GM18502 (cell line): ENCODE measurements around the gene CHCHD6.

Experiments
- ATAC-seq: cut with Tn5 transposase; IDR thresholded peaks from one replicate; pipeline ENCODE4 v1.9.1; 2021; ENCODE audit warnings: mild to moderate bottlenecking; ENCODE audit not compliant: unreplicated experiment, poor library complexity

CHCHD6 gene

DNA sequence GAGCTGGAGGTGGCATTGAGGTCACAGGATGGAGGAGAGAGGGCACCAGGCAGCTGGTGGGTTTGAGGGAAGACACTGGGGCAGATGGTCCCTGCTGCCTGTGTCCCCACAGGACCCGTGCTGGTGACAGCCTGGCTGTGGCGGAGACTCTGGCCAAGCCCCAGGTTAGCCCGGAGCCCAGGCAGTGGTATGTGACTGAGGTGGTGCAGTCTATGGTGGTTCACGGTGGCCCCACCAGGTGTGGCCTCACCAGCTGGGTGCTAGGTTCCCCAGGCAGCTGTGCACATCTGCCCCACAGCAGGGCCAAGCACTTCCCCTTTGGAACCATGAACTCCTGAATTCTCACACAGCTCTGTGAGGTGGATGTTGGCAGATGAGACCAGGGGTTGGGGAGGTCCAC, 294.3 kb downstream of the CHCHD6 start:
- ATAC-seq = no peak

DNA sequence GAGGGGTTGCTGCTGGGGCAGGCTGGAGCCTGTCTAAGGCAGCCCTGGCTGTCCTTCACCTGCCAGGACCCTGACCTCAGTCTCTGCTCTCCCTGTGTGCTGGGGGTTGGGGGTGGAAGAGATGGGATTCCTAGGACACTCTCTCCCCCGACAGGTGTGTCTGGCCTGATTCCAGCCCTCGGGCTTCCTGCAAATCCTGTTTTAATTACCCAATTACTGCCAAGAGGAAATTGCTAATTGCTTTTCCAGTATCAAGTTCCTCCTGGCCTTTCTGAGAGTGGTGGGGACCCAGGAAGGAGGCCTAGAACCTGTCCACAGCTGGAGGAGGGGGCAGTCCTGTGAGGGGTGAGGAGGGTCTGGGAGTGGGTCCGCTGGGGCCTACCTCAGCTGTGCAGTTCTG, 294.7 kb downstream of the CHCHD6 start:
- ATAC-seq = no peak

DNA sequence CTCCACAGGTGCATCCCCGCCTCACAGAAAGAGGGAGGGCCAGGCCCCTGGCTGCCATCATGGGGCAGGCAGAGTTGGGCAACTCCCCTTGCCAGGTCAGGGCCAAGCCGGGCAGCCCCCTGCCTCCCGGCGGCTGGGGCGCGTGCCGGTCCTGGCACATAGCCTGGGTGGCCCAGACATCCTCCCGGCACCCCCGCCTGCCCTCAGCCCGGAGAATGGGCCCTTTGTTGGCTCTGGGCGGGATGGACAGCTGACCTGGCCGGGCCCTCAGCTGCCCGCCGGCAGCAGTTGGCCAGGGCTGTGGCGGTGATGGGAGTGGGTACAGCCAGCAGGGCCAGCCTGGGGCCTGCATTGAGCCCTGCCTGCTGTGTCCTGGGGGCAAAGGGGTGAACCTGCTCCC, 295.3 kb downstream of the CHCHD6 start:
- no peak for ATAC-seq

DNA sequence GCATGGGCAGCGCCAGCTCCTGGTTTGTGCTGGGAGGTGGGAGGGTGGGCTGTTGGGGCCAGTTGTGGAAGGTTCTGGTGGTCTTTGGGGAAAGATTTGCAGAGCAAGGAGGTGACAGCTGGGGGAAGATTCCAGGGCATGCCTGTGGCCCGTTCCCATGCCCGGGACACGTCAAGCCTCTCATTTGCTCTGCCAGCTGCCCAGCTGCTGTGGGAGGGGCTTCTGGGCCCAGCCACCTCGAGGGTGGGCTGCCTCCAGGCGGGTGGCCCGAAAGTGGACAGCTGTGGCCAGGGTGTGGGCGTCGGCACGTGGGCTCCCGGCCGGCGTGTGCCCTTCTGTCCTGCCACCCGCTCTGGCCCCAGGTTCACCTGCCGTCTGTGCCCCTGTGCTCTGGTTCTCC, 296.1 kb downstream of the CHCHD6 start:
- ATAC-seq = no peak

DNA sequence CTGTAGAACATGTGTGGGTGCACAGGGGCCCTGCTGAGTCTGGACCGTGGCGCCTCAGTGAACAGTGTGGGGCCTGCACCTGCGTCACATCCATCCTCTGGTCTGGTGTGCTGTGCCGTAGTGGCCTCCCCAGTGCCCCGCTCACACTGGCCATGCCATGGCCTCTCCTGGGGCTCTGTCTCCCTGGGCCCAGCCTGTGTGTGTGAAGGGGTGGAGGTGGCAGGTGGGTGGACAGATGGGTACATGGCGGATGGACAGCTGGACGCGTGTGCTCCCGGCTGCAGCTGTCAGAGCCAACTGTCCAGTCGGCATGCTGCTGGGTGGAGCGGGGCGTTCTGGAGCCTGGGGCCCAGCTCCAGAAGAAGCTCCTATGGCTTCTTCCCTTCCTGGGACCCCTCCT, 296.7 kb downstream of the CHCHD6 start:
- no peak for ATAC-seq

DNA sequence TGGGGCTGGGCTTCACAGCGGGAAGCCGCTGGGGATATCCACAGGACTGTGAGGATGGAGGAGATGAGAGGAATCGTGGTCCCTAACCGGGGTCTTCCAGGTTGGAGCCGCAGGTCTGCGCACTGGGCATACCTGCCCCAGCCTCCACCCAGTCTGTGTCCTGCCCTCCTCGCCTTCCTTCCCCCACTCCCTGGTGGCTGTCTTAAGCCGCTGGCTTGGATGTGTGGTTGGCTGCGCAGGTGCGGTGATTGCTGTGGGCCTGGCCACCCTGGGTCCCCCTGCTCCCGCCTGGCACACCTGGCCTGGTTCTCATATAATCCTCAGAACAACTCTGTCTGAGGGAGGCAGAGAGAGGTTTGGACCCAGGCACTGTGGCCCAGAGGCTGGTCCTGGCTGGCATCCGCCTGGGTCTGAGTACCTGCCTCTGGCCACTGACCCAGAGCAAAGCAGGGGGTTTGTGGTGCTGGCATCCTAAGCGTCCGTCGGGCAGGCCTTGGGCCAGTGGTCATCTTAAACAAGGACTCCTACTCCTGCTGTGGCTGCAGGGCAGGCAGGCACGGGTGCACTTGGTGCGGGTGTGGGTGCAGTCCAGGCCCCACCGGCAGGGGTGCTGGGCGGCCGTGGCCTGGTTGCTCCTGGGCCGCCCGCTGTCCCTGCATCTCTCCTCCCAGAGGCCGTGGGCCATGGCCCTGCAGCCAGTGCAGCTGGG, 297.6 kb downstream of the CHCHD6 start:
- no peak for ATAC-seq

DNA sequence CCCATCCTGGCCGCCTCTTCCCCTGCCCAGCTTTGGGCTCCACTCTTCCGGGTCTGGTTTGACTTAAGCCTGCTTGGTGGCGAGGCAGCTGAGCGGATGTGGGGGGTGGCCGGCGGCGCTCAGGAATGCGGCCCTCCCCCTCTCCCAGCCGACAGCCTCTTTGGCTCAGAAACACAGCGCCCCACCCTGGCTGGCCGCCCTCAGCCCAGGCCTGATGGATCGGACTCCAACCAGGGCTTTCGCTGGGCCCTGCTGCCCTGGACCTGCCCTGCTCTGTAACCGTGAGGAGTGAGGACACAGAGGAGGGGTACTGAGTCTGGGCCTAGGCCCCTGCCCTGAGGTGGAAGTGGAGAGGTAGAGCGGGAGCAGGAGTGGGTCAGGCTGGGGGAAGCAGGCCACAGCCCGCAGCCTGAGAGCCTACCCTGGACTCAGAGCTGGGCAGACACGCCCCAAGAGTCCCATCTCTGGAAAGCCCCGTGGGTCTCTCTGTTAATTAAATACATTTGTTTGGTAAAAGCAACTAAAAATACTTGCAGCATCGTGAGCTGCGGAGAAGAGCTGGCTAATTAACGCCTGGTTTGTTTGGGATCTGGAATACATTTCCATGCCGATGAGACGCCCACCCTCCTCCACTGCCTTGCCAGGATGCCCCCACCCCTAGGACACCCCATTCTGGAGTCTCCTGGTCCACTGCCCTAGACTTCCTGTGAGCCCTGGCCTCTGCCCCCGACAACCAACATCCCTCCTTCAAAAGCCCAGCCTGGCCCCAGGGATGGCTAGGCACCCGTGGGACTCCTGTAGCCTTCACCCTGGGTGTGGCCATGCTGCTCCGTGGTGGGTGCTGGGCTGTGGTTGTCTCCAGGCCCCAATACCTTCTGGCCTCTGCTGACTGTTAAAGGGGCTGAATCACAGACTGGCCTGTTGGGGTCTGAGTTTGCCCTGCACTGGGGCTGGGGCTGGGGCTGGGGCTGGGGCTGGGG, 298.4 kb downstream of the CHCHD6 start:
- ATAC-seq = no peak

DNA sequence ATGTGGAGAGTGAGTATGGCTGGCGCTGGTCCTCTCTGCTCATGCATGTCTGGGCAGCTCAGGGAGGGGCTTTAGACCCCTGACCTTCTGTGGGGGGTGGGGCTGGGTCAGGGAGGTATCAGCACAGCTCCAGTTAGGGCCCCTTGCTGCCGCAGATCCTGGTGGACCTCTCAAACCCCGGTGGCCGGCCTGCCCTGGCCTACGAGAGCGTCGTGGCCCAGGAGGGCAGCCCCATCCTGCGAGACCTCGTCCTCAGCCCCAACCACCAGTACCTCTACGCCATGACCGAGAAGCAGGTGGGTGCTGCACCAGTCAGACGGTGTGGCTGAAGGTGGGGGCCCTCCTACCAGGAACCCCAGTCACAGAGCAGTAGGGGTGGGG, 299.1 kb downstream of the CHCHD6 start:
- ATAC-seq = no peak

DNA sequence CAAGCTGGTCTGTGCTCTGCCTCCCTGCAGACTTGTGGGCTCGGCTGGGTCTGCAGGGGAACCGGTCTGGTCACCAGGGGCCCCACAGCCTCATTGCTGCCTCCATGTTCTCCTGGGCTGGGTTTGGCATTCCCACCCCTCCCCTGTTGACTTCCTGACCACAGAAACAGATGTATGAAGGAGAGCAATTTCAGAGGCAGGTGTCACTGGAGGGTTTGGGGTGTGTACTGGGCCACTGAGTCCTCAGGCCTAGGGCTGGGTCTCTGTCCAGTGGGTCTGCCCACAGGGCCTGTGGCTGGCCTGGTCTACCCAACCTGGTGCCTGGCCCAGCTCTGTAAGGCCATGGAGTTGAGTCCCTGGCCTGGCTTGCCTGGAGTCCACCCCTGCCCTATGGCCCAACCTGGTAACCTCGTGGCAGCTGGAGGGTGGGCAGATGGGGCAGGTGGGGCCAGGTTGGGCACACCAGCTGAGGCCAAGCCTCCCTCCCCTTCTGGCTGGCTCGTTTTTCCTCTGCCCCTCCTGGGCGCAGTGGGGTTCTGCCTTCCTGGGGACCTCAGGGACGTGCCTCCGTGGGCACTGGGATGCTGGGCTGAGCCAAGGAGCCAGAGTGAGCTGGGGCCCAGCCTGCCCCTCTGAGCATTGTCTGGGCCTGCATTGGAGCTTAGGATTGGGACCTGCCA, 299.7 kb downstream of the CHCHD6 start:
- no peak for ATAC-seq

DNA sequence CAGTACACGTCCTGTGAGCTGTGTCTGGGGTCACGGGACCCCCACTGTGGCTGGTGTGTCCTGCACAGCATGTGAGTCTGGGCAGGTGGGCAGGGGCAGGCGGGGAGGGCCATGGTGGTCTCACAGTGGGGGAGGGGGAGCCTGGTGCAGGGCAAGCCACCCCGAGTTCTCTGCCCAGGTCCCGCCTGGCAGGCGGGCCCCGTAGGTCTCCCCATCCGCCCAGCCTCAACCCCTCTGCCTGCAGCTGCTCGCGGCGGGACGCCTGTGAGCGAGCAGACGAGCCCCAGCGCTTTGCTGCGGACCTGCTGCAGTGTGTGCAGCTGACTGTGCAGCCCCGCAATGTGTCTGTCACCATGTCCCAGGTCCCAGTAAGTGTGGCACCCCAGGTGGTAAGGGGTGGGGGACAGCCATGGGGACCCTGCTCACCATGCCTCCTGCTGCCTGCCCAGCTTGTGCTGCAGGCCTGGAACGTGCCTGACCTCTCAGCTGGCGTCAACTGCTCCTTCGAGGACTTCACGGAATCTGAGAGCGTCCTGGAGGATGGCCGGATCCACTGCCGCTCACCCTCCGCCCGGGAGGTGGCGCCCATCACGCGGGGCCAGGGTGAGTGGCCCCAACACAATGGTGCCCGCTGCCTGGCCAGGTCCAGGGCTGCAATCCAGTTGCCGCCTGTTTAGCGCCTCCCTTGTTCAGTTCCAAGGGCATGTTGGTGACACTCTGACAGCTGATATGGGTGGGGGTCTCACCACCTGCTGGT, 300.8 kb downstream of the CHCHD6 start:
- ATAC-seq = no peak

DNA sequence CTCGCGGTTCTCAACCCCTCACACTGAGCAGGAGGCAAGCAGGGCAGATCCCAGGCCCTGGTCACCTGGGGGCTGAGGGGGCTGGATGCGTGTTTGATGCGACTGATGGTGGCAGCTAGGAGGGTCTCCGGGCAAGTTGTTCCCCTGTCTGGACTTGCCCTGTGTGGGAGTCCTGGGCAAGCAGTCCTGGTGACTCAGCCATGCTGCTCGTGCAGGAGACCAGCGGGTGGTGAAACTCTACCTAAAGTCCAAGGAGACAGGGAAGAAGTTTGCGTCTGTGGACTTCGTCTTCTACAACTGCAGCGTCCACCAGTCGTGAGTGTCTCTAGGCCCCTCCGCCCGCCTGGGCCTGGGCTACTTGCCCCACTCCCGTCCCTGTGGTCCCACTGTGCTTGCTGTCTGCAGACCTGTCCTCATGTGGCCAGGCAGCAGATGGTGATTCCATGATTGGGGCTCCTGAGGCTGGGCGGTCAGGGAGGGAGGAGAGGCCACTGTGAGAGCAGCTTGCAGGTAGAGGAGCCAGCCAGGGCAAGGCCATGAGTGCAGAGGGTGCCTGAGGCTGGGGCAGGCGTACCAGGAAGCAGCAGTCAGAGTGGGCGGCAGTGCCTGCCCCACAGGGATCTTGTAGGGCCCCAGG, 301.9 kb downstream of the CHCHD6 start:
- ATAC-seq = no peak

DNA sequence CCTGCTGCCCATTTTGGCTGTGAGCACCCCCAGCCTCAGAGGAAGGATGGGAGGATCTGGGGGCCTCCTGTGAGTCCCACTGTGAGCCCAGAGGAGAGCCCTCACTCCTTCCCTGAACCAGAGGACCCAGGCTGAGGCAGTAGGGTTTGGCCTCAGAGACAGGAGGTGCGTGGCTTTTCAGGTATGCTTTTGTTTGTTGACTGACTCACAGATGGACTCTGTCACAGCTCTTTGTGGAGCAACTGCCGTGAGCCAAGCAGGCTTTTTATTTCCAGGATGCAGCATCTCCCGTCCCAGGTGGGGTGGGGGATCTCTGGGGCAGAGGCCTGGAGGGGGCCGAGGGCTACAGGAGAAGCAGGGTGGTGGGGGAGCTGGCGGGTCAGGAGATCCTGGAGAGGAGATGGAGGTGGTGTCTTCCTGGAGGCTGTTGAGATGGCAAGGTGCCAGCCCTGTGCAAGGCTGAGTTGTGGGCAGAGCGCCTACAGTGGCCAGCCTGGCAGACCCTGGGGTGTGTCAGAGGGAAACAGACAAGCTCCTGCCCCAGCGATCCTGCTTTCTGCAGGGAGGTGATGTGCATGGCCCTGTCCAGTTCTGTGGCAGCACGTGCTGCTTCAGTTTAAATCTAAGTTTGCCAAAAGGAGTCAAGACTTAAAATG, 302.9 kb downstream of the CHCHD6 start:
- ATAC-seq = no peak

DNA sequence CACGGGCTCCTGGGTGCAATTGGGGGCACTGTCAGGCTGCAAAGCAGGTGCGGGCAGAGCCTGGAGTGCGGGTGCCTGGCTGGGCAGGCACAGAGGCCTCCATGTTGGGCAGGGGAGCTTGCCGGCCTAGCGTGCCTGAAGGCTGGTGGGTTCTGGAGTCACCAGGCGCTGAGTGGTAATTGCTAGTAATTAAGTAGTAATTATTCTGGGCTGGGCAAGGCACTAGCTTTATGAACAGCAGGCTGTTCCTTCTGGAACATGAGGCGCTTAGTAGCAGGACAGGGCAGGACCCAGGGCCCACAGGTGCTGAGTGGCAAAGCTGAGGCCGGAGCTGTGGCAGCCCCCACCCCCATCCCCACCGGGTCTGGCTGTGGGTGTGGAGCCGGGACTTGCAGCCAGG, 304.2 kb downstream of the CHCHD6 start:
- ATAC-seq = no peak

DNA sequence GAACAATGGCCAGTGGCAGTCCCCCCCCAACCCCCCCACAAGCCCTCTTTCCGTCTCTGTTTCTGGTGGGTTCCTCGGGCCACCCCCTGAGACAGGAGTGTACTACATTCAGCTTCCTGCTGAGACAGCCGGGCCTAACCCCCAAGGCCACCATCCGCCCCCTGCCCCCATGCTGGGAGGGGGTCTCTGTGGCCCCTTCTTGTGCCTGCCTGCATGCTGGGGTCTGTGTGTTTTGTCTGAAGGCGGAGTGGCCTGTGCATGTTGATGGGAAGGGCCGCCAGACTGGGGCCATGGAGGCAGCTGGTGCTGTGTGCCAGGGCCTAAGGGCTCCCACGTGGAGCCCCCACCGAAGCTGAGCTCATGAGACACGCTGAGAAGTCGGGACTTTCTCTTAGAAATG, 305.5 kb downstream of the CHCHD6 start:
- ATAC-seq = no peak
